ENCODE measurements around the gene TBC1D22A. TPM values are rescaled to one million over a fixed set of nuclear protein-coding genes. Genes with fewer than 3 reads are reported as not detected.
A peak's percentile ranks its signal among the peaks of the same experiment; 100 is the strongest.

Gene TBC1D22A
- total and polyA plus RNA-seq, 2 experiments from 2014 or later: 15.3 to 19.8 TPM

- H3K9me2 ChIP-seq (replicated peaks; ENCODE audit: insufficient read depth): no peaks in the 10 kb centered on the region
- peaks cover 7% of the 10 kb centered on the region for H3K4me1 ChIP-seq (ENCODE audit: insufficient read depth)
- H3K36me3 ChIP-seq (replicated peaks; ENCODE audit: insufficient read depth, low read depth): no peaks in the 10 kb centered on the region
- H4K20me1 ChIP-seq (ENCODE audit: insufficient read depth, poor library complexity, severe bottlenecking): no peaks in the 10 kb centered on the region
- H3K4me2 ChIP-seq: no peak overlapping the region
- no peaks in the 10 kb centered on the region for H3K27me3 ChIP-seq
- peak overlapping the region; percentile 22 for H3K27ac ChIP-seq
- no peaks in the 10 kb centered on the region for H3K79me2 ChIP-seq
- H2AFZ ChIP-seq: no peak overlapping the region
- no peaks in the 10 kb centered on the region for H3K9me3 ChIP-seq (ENCODE audit: low read depth)
- no peak overlapping the region for H3K4me3 ChIP-seq
- no peak for DNase-seq (ENCODE audit: low spot score)
- 91% methylated on average over 13 of the region's 13 CpGs for WGBS (ENCODE audit: low lambda C conversion rate, missing lambda C conversion rate)
- TF ChIP-seq EZH2phosphoT487 (IDR thresholded peaks at IDR 0.05; ENCODE audit: low read depth, severe bottlenecking, unreplicated experiment): no peak
- no peak for TF ChIP-seq EZH2 (IDR thresholded peaks at IDR 0.05; ENCODE audit: borderline replicate concordance)
- no peak for TF ChIP-seq CTCF (IDR thresholded peaks at IDR 0.05; ENCODE audit: poor library complexity)
Measured at GRCh38 chr22:46970411-46971098, 208.1 kb downstream of the TBC1D22A start.

GRCh38 chr22:46971099-46971763, 208.8 kb downstream of the TBC1D22A start:
- Histone ChIP-seq H3K9me2 (replicated peaks; ENCODE audit: insufficient read depth) (no peaks in the 10 kb centered on the region), H3K27ac (peak overlapping the region; percentile 39), H3K9me3 (ENCODE audit: low read depth) (no peaks in the 10 kb centered on the region), H2AFZ (no peak overlapping the region), H3K4me2 (no peak overlapping the region), H3K79me2 (no peaks in the 10 kb centered on the region), H3K27me3 (no peaks in the 10 kb centered on the region), H4K20me1 (ENCODE audit: insufficient read depth, poor library complexity, severe bottlenecking) (no peaks in the 10 kb centered on the region), H3K4me1 (ENCODE audit: insufficient read depth) (peaks cover 7% of the 10 kb centered on the region), H3K4me3 (no peak overlapping the region), H3K36me3 (replicated peaks; ENCODE audit: insufficient read depth, low read depth) (no peaks in the 10 kb centered on the region)
- DNase-seq (ENCODE audit: low spot score): peak; percentile 66
- WGBS (ENCODE audit: low lambda C conversion rate, missing lambda C conversion rate): 57% methylated on average over 17 of the region's 17 CpGs
- TF ChIP-seq EZH2phosphoT487 (IDR thresholded peaks at IDR 0.05; ENCODE audit: low read depth, severe bottlenecking, unreplicated experiment) (no peak), EZH2 (IDR thresholded peaks at IDR 0.05; ENCODE audit: borderline replicate concordance) (no peak), CTCF (IDR thresholded peaks at IDR 0.05; ENCODE audit: poor library complexity) (no peak)

GRCh38 chr22:46971764-46972125, 209.3 kb downstream of the TBC1D22A start:
- Histone ChIP-seq H3K79me2 (no peaks in the 10 kb centered on the region), H3K27ac (peak overlapping the region; percentile 39), H3K9me3 (ENCODE audit: low read depth) (no peaks in the 10 kb centered on the region), H3K36me3 (replicated peaks; ENCODE audit: insufficient read depth, low read depth) (no peaks in the 10 kb centered on the region), H3K4me2 (no peak overlapping the region), H3K4me3 (no peak overlapping the region), H4K20me1 (ENCODE audit: insufficient read depth, poor library complexity, severe bottlenecking) (no peaks in the 10 kb centered on the region), H2AFZ (no peak overlapping the region), H3K4me1 (ENCODE audit: insufficient read depth) (peaks cover 7% of the 10 kb centered on the region), H3K9me2 (replicated peaks; ENCODE audit: insufficient read depth) (no peaks in the 10 kb centered on the region), H3K27me3 (no peaks in the 10 kb centered on the region)
- no peak for DNase-seq (ENCODE audit: low spot score)
- 92% methylated on average over 8 of the region's 8 CpGs for WGBS (ENCODE audit: low lambda C conversion rate, missing lambda C conversion rate)
- TF ChIP-seq CTCF (IDR thresholded peaks at IDR 0.05; ENCODE audit: poor library complexity): no peak
- no peak for TF ChIP-seq EZH2phosphoT487 (IDR thresholded peaks at IDR 0.05; ENCODE audit: low read depth, severe bottlenecking, unreplicated experiment)
- no peak for TF ChIP-seq EZH2 (IDR thresholded peaks at IDR 0.05; ENCODE audit: borderline replicate concordance)
